Activated naive CD4-positive, alpha-beta T cell treated with anti-CD3 and anti-CD28 coated beads, Interleukin-2, amount 50 U/mL, for 24 hours (primary cell): ENCODE data around the gene HPGDS.

Experiments used
- H3K27ac Mint-ChIP-seq: one replicate; pipeline ENCODE4 v1.8.0; 2021; ENCODE audit warnings: mild to moderate bottlenecking, mixed read lengths
- H3K27me3 Mint-ChIP-seq: one replicate; pipeline ENCODE4 v1.8.0; 2021; ENCODE audit warnings: mixed read lengths
- H3K36me3 Mint-ChIP-seq: one replicate; pipeline ENCODE4 v1.8.0; 2021; ENCODE audit warnings: mixed read lengths
- H3K4me1 Mint-ChIP-seq: one replicate; pipeline ENCODE4 v1.8.0; 2021; ENCODE audit warnings: mixed read lengths
- H3K4me3 Mint-ChIP-seq: one replicate; pipeline ENCODE4 v1.8.0; 2021; ENCODE audit warnings: mild to moderate bottlenecking, mixed read lengths
- H3K9me3 Mint-ChIP-seq: one replicate; pipeline ENCODE4 v1.8.0; 2021; ENCODE audit warnings: mixed read lengths

The HPGDS gene

DNA sequence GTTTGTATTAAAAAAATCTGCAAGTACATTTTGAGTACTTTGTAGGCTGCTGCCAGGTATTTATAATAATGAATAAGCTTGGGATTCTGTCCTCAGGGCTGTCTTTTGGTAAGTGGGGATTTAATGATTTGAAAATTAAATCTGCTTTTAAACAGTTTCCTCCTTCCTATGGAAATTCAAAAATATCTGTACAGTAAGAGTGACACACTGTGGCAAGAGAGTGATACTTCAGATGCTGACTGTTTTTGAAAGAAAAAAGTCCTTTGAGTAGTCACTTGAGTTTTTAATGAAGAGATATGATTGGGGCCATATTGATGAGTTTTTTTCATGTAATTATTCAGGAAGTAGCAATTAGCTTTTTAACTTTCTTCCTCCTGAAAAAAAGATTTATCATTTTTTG lies 85.8 kb downstream of the HPGDS start:
- H3K4me1 Mint-ChIP-seq: peaks cover under 1% of the 10 kb centered on the region
- H3K4me3 Mint-ChIP-seq: no peak overlapping the region
- H3K27ac Mint-ChIP-seq: no peak overlapping the region
- no peaks in the 10 kb centered on the region for H3K27me3 Mint-ChIP-seq
- H3K36me3 Mint-ChIP-seq: peaks cover 14% of the 10 kb centered on the region
- H3K9me3 Mint-ChIP-seq: no peaks in the 10 kb centered on the region

GRCh38 chr4:94256144-94256783 lies 86.4 kb downstream of the HPGDS start:
- no peak overlapping the region for H3K4me3 Mint-ChIP-seq
- no peak overlapping the region for H3K27ac Mint-ChIP-seq
- no peaks in the 10 kb centered on the region for H3K4me1 Mint-ChIP-seq
- peaks cover 13% of the 10 kb centered on the region for H3K36me3 Mint-ChIP-seq
- H3K9me3 Mint-ChIP-seq: no peaks in the 10 kb centered on the region
- H3K27me3 Mint-ChIP-seq: no peaks in the 10 kb centered on the region

DNA sequence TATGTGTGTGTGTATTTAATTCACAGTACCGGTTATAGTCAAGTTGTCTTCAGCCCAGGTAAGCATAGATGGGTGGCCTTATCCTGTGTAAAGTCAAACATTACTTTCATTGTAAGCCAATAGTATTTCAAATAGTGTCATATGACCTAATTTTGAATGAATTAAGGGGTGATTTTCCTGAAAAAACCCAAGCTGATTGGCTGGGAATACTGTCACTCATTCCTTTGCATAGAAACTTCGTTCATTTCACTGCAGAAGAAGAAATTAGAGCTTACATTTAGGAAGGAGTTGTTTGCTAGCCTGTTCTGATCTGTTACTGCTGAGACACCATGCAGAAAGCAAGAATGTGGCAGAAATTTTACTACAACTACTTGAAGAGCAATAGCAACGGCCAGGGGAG lies 89.6 kb downstream of the HPGDS start:
- peaks cover 4% of the 10 kb centered on the region for H3K4me1 Mint-ChIP-seq
- H3K9me3 Mint-ChIP-seq: no peaks in the 10 kb centered on the region
- no peaks in the 10 kb centered on the region for H3K27me3 Mint-ChIP-seq
- H3K27ac Mint-ChIP-seq: no peak overlapping the region
- H3K36me3 Mint-ChIP-seq: peaks cover 16% of the 10 kb centered on the region
- no peak overlapping the region for H3K4me3 Mint-ChIP-seq

- Mint-ChIP-seq H3K9me3 (no peaks in the 10 kb centered on the region), H3K36me3 (peaks cover 12% of the 10 kb centered on the region), H3K27me3 (no peaks in the 10 kb centered on the region), H3K4me3 (no peak overlapping the region), H3K4me1 (peaks cover 4% of the 10 kb centered on the region), H3K27ac (no peak overlapping the region)
These were observed 91.5 kb downstream of the HPGDS start for GRCh38 chr4:94251094-94251493.
